AG04449 (cell line): ENCODE data around the gene RIN1.
"Not testable (repeated sequence)": the region's sequence is repeated elsewhere in the genome, so short reads cannot be mapped to it uniquely, and the experiment has no call there.

Experiments
- CTCF ChIA-PET: fragments of 350-600 bp; formaldehyde crosslinking; extraction: SDS; loops from one replicate; lab custom pipeline; 2021; ENCODE audit warnings: antibody characterized with exemption; lab: Yijun Ruan, JAX
- POLR2A ChIA-PET: fragments of 400-600, 350-600 bp; formaldehyde crosslinking; extraction: SDS; loops from one replicate; lab custom pipeline; 2020; ENCODE audit warnings: antibody characterized with exemption, inconsistent platforms; lab: Yijun Ruan, JAX
- DNase-seq: peaks from one replicate; pipeline ENCODE4 v3.0.0-alpha.2; 2010; ENCODE audit warnings: low read depth, low spot score
- H3K4me3 ChIP-seq: 2 replicates; pipeline ENCODE4 v1.5.1; 2011; ENCODE audit warnings: low read depth, mild to moderate bottlenecking, control low read depth, low read length
- CTCF ChIP-seq: IDR thresholded peaks from one replicate; pipeline ENCODE4 v1.5.1; 2011; ENCODE audit warnings: mild to moderate bottlenecking, moderate library complexity, low read length, control low read depth, inconsistent platforms; ENCODE audit not compliant: insufficient read depth; ENCODE audit errors: missing control alignments

The RIN1 gene

GRCh38 chr11:66323684-66324083, 12.6 kb downstream of the RIN1 start:
- CTCF ChIA-PET, result interaction anchor here (3.8 kb wide), 1 partner anchor 12 kb away, joined by 61 read pairs; no protein-coding TSS in a partner anchor
- POLR2A ChIA-PET, result interaction anchor here (0.6 to 1.1 kb wide), 2 partner anchors 11 to 53 kb away, joined by 4 to 6 read pairs; no protein-coding TSS in a partner anchor
- no peak for TF ChIP-seq CTCF
- H3K4me3 ChIP-seq, result no peak overlapping the region
- DNase-seq, result no peak

GRCh38 chr11:66322732-66323427, 13.4 kb downstream of the RIN1 start:
- no peak for DNase-seq
- TF ChIP-seq CTCF, result no peak
- ChIA-PET CTCF (interaction anchor here (1.7 to 2.0 kb wide), 2 partner anchors 10 to 13 kb away, joined by 6 to 18 read pairs; partner anchors contain the start of gene RIN1), POLR2A (interaction anchor here (1.7 kb wide), 1 partner anchor 10 kb away, joined by 7 read pairs; no protein-coding TSS in a partner anchor)
- H3K4me3 ChIP-seq, result no peak overlapping the region

- POLR2A ChIA-PET, result interaction anchor here (1.7 kb wide), 1 partner anchor 9 kb away, joined by 7 read pairs; no protein-coding TSS in a partner anchor
- no peak overlapping the region for H3K4me3 ChIP-seq
- CTCF ChIA-PET, result interaction anchor here (1.7 to 2.0 kb wide), 2 partner anchors 9 to 14 kb away, joined by 6 to 18 read pairs; partner anchors contain the start of gene RIN1
- DNase-seq, result no peak
- TF ChIP-seq CTCF, result no peak
Measured at GRCh38 chr11:66321606-66322005, 14.6 kb downstream of the RIN1 start.

GRCh38 chr11:66320748-66321147, 15.5 kb downstream of the RIN1 start:
- DNase-seq, H3K4me3 ChIP-seq, POLR2A ChIA-PET, CTCF ChIA-PET: not testable (repeated sequence)

- CTCF ChIA-PET, POLR2A ChIA-PET: not testable (repeated sequence)
Measured at GRCh38 chr11:66320289-66320688, 15.9 kb downstream of the RIN1 start.

GRCh38 chr11:66318600-66318970, 17.6 kb downstream of the RIN1 start:
- CTCF ChIA-PET, result interaction anchor here (0.9 to 2.7 kb wide), 8 partner anchors 8 to 70 kb away, joined by 3 to 14 read pairs (median 7); partner anchors contain the start of gene RIN1
- TF ChIP-seq CTCF, result no peak
- DNase-seq, result no peak
- POLR2A ChIA-PET, result interaction anchor here (2.7 to 4.1 kb wide), 2 partner anchors 7 to 17 kb away, joined by 29 to 64 read pairs; partner anchors contain the start of gene RIN1
- no peak overlapping the region for H3K4me3 ChIP-seq

More at GRCh38 chr11:66320289-66320688, 15.9 kb downstream of the RIN1 start:
- DNase-seq, H3K4me3 ChIP-seq: not testable (repeated sequence)
